ENCODE results near the gene OR52D1. TPM values are rescaled to one million over a fixed set of nuclear protein-coding genes. Genes with fewer than 3 reads are reported as not detected.

OR52D1 gene
- total and polyA plus RNA-seq, 9 donors: not detected

GRCh38 chr11:5527716-5528115 is 39.2 kb downstream of the OR52D1 start:
- no peak for DNase-seq
- Histone ChIP-seq H3K4me1 (ENCODE audit: insufficient read depth) (peaks cover 5% of the 10 kb centered on the region), H3K27me3 (no peaks in the 10 kb centered on the region), H3K9me3 (no peaks in the 10 kb centered on the region), H3K4me3 (no peak overlapping the region), H3K36me3 (no peaks in the 10 kb centered on the region), H3K27ac (no peak overlapping the region)
- TF ChIP-seq POLR2A (IDR thresholded peaks at IDR 0.05) (no peak), CTCF (IDR thresholded peaks at IDR 0.05) (no peak), EP300 (IDR thresholded peaks at IDR 0.05) (no peak)
- WGBS, 3 donors: 94 to 96% (median 96%) methylated on average over 5 of the region's 5 CpGs
- intact Hi-C loops (cut with DNase I): no loop called here

- Histone ChIP-seq H3K27ac (no peak overlapping the region), H3K4me1 (ENCODE audit: insufficient read depth) (peaks cover 5% of the 10 kb centered on the region), H3K4me3 (no peak overlapping the region), H3K36me3 (no peaks in the 10 kb centered on the region), H3K9me3 (no peaks in the 10 kb centered on the region), H3K27me3 (no peaks in the 10 kb centered on the region)
- no peak for TF ChIP-seq EP300 (IDR thresholded peaks at IDR 0.05)
- no peak for TF ChIP-seq CTCF (IDR thresholded peaks at IDR 0.05)
- TF ChIP-seq POLR2A (IDR thresholded peaks at IDR 0.05): no peak
- no peak for DNase-seq
- intact Hi-C loops (cut with DNase I): no loop called here
- 58 to 77% (median 66%) methylated on average over 1 of the region's 1 CpG for WGBS, 3 donors
Measured at GRCh38 chr11:5528495-5528894, 40.0 kb downstream of the OR52D1 start.

- Histone ChIP-seq H3K9me3 (no peaks in the 10 kb centered on the region), H3K27me3 (no peaks in the 10 kb centered on the region), H3K4me3 (no peak overlapping the region), H3K4me1 (ENCODE audit: insufficient read depth) (peaks cover 5% of the 10 kb centered on the region), H3K36me3 (no peaks in the 10 kb centered on the region), H3K27ac (no peak overlapping the region)
- TF ChIP-seq POLR2A (IDR thresholded peaks at IDR 0.05): no peak
- no peak for TF ChIP-seq CTCF (IDR thresholded peaks at IDR 0.05)
- TF ChIP-seq EP300 (IDR thresholded peaks at IDR 0.05): no peak
- intact Hi-C loops (cut with DNase I): no loop called here
- WGBS, 3 donors: 25 to 42% (median 25%) methylated on average over 2 of the region's 2 CpGs
- no peak for DNase-seq
Measured at GRCh38 chr11:5531053-5531831, 42.8 kb downstream of the OR52D1 start.

GRCh38 chr11:5534046-5534445 is 45.6 kb downstream of the OR52D1 start:
- intact Hi-C loops (cut with DNase I): no loop called here
- no peak for DNase-seq
- no peaks in the 10 kb centered on the region for H3K27me3 ChIP-seq
- TF ChIP-seq CTCF (IDR thresholded peaks at IDR 0.05) (no peak), POLR2A (IDR thresholded peaks at IDR 0.05) (no peak), EP300 (IDR thresholded peaks at IDR 0.05) (no peak)
- no peak overlapping the region for H3K27ac ChIP-seq
- WGBS, 3 donors: 20 to 36% (median 22%) methylated on average over 1 of the region's 1 CpG
- H3K4me3 ChIP-seq: no peak overlapping the region
- H3K9me3 ChIP-seq: no peaks in the 10 kb centered on the region
- H3K4me1 ChIP-seq (ENCODE audit: insufficient read depth): peaks cover 5% of the 10 kb centered on the region
- H3K36me3 ChIP-seq: no peaks in the 10 kb centered on the region
